GM12878 (cell line): ENCODE measurements around the gene ILF2. TPM values are rescaled to one million over a fixed set of nuclear protein-coding genes. Genes with fewer than 3 reads are reported as not detected.

Experiments
- ATAC-seq: fragments of 200-7000 bp; cut with Tn5 transposase; 3 replicates; pipeline ENCODE4 v1.9.1; 2020; ENCODE audit warnings: mild to moderate bottlenecking, moderate library complexity
- BruUV-seq: library from RNA; stranded (reverse); fragments of 400-500 nt; replicated peaks from 2 replicates; lab custom pipeline; 2021; lab: Mats Ljungman, UMichigan
- CTCF ChIA-PET: fragments of 300-600 bp; sonication (Branson Sonifier 250); formaldehyde crosslinking; extraction: SDS; loops from one replicate; lab custom pipeline; 2021; ENCODE audit warnings: inconsistent platforms; lab: Yijun Ruan, JAX
- POLR2A ChIA-PET: fragments of 350-600 bp; formaldehyde crosslinking; extraction: SDS; loops from one replicate; lab custom pipeline; 2021; ENCODE audit warnings: inconsistent platforms; lab: Charles Lee
- RAD21 ChIA-PET: fragments of 300-600 bp; sonication (Branson Sonifier 250); formaldehyde crosslinking; loops from one replicate; lab custom pipeline; 2023; ENCODE audit warnings: antibody characterized with exemption; ENCODE audit not compliant: unreplicated experiment; lab: Charles Lee
- SMC1A ChIA-PET: fragments of 300-600 bp; sonication (Branson Sonifier 250); formaldehyde crosslinking; loops from one replicate; lab custom pipeline; 2023; ENCODE audit not compliant: unreplicated experiment, uncharacterized antibody; lab: Charles Lee
- DNase-seq: peaks from one replicate; pipeline ENCODE4 v3.0.0-alpha.2; 2011; ENCODE audit warnings: low read depth, low spot score
- FAIRE-seq: peaks from 3 replicates; lab custom pipeline; 2011; peaks lifted over from hg19 to GRCh38; lab: Jason Lieb, UNC
- H2AFZ ChIP-seq: 2 replicates; pipeline ENCODE4 v1.6.0; 2011; ENCODE audit warnings: low read depth, low read length, control low read depth; ENCODE audit not compliant: control insufficient read depth
- H3K27ac ChIP-seq: 2 replicates; pipeline ENCODE4 v1.5.1; 2011; ENCODE audit warnings: control low read depth; ENCODE audit not compliant: control insufficient read depth, insufficient read depth
- H3K27me3 ChIP-seq, 2 experiments: replicated peaks in 1 of 2; 2 replicates each; pipeline versions ENCODE4 v1.6.0 to v1.6.1; 2011; ENCODE audit warnings: low read length in 1 of 2; ENCODE audit not compliant: control insufficient read depth in 2 of 2, insufficient read depth in 2 of 2
- H3K36me3 ChIP-seq, 2 experiments: 2 replicates each; pipeline ENCODE4 v1.5.1; 2011; ENCODE audit warnings: low read length in 1 of 2; ENCODE audit not compliant: control insufficient read depth in 2 of 2, insufficient read depth in 2 of 2
- H3K4me1 ChIP-seq: 2 replicates; pipeline ENCODE4 v1.6.1; 2011; ENCODE audit warnings: mild to moderate bottlenecking, low read length, moderate library complexity, mixed read lengths; ENCODE audit not compliant: control insufficient read depth, insufficient read depth
- H3K4me2 ChIP-seq: 2 replicates; pipeline ENCODE4 v1.6.0; 2011; ENCODE audit warnings: control low read depth; ENCODE audit not compliant: control insufficient read depth, insufficient read depth
- H3K4me3 ChIP-seq: fragments of 200-600 bp; sonication (generic); 2 replicates; pipeline ENCODE4 v1.5.1; 2016
- H3K79me2 ChIP-seq: 2 replicates; pipeline ENCODE4 v1.6.0; 2011; ENCODE audit warnings: low read length; ENCODE audit not compliant: control insufficient read depth, insufficient read depth
- H3K9ac ChIP-seq: 2 replicates; pipeline ENCODE4 v1.8.0; 2011; ENCODE audit warnings: low read length, control low read depth, mixed read lengths; ENCODE audit not compliant: control insufficient read depth, insufficient read depth
- H3K9me3 ChIP-seq: replicated peaks from 3 replicates; pipeline ENCODE4 v1.5.1; 2011; ENCODE audit warnings: mild to moderate bottlenecking, low read length; ENCODE audit not compliant: control insufficient read depth, insufficient read depth
- H4K20me1 ChIP-seq: 2 replicates; pipeline ENCODE4 v1.6.0; 2011; ENCODE audit not compliant: control insufficient read depth, insufficient read depth
- BRCA1 ChIP-seq: IDR thresholded peaks from 2 replicates; pipeline ENCODE4 v1.6.1; 2011; ENCODE audit warnings: low read depth, low read length, improper control_type of control experiment
- HCFC1 ChIP-seq: fragments of 150-350 bp; IDR thresholded peaks from 2 replicates; pipeline ENCODE4 v1.6.1; 2014; ENCODE audit warnings: low read length
- RELB ChIP-seq: fragments of 450-650 bp; IDR thresholded peaks from 2 replicates; pipeline ENCODE4 v1.6.1; 2017; ENCODE audit warnings: low read depth, mild to moderate bottlenecking, moderate library complexity
- ZNF24 ChIP-seq: fragments of 450-650 bp; IDR thresholded peaks from 2 replicates; pipeline ENCODE4 v1.6.1; 2017; ENCODE audit warnings: antibody characterized with exemption, mild to moderate bottlenecking
- WGBS: methylation state at CpG from one replicate; pipeline ENCODE4 v1.1.6; 2016; ENCODE audit warnings: low lambda C conversion rate; ENCODE audit not compliant: insufficient replicate concordance, insufficient coverage; ENCODE audit errors: missing lambda C conversion rate; 5-methylcytosine and 5-hydroxymethylcytosine counted together
- in situ Hi-C: fragments of 300-500 bp; cut with MboI; formaldehyde crosslinking; loops from 9 replicates; pipeline ENCODE4 v1.14.3; 2018; ENCODE audit warnings: mixed read lengths
- intact Hi-C: fragments of 100-400 bp; cut with micrococcal nuclease; formaldehyde crosslinking; loops from one replicate; pipeline ENCODE4 v1.14.2; 2022; ENCODE audit not compliant: unreplicated experiment
- polyA plus RNA-seq, 11 experiments: library from polyadenylated mRNA; depleted of rRNA in 4 of 11; unstranded in 6 of 11; stranded (reverse) in 5 of 11; fragments of >200 nt; fragmentation: Nextera tagmentation in 4 of 11; fragmentation: Illumina TruSeq in 1 of 11; extraction: Ambion mirVana in 4 of 11; extraction: Trizol in 1 of 11; gene quantifications; 1 replicate in 1 of 11; 2 replicates in 10 of 11; pipeline versions ENCODE4 v1.2.1 to v1.2.3, GENCODE V29; 2011 to 2016; ENCODE audit warnings: inconsistent platforms in 2 of 11, missing spikeins in 2 of 11, low read depth in 1 of 11
- total RNA-seq, 4 experiments: library from RNA; depleted of rRNA in 3 of 4; stranded (reverse); fragments of >200 nt in 3 of 4; fragmentation: Illumina TruSeq in 1 of 4; extraction: Trizol in 1 of 4; gene quantifications; 2 replicates each; pipeline versions ENCODE4 v1.2.1 to v1.2.3, GENCODE V29; 2013 to 2021

The ILF2 gene
- total and polyA plus RNA-seq, 10 of the 15 experiments (the other 5 are each of a cell fraction or from before 2014, with no cell fraction given): 261 to 520 (median 449) TPM

DNA sequence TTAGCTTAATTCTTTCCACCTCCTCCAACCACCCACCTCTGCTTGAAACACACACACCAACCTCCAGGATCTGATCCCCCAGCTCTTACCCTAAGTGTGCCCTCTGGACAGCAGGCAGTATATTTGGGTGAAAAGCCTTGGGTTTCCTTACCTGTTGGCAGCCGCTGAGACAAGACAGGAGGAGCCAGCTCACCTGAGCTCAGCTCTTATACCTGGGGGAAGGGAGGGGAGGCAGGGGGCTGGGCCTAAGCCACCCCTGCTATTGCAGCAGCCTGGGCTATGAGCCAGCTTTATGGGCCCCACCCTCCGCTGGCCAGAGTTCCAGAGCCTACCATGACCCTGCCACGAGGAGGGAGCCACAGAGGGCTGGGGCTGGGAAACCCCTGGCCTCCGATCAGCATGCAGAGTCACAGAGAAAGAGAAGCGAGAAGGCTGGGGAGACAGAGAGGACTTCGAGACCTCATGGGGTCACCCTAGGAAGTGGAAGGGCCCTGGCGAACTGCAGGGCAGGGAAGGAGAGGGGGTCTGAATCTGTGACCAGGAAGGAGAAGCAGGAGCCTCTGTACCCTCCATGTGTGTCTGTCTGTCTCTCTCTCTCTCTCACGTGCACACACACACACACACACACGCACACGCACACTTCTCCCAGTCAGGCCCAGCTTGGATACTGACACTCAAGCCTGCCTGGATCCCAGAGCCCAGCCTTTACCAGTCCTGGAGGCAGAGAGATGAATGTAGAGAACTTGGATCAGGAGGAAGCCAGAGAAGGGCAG is 54.5 kb downstream of the ILF2 start, which contains the start of gene S100A14 (continued):
- no peak for TF ChIP-seq RELB

DNA sequence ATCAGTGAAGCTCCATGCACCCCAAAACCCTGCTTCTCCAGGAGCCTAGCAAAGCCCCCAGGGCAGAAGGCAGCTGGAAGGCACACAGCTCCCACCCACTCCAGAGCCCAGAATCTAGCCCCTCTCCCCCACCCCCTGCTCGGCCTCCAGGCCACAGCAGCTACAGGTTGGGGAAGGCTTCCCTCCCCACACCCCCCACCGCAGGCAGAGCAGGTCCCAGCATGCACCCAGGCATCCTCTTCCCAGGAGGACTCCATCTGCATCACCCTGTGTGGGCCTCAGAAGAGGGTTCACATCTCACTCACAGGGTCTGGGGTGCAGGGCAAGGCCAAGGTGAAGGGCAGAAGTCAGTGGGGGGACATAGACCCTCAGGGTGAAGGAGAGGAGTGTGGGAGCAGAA is 55.4 kb downstream of the ILF2 start:
- TF ChIP-seq BRCA1 (no peak), ZNF24 (no peak), HCFC1 (no peak)
- CTCF ChIA-PET: interaction anchor here (1.1 to 7.8 kb wide), 9 partner anchors 8 to 120 kb away, joined by 3 to 106 read pairs (median 11); partner anchors contain the start of genes S100A1 and S100A13
- no peak for DNase-seq
- intact Hi-C loops: no loop called here
- POLR2A ChIA-PET: interaction anchor here (1.4 kb wide), 1 partner anchor 9 kb away, joined by 4 read pairs; no protein-coding TSS in a partner anchor
- H3K9ac ChIP-seq: no peak overlapping the region
- RAD21 ChIA-PET: interaction anchor here (0.6 to 6.2 kb wide), 6 partner anchors 11 to 105 kb away, joined by 3 to 60 read pairs (median 6); partner anchors contain the start of gene S100A13
- no peak for FAIRE-seq
- WGBS: 45% methylated on average over 2 of the region's 2 CpGs
- no peak overlapping the region for H3K4me2 ChIP-seq
- no peak overlapping the region for H3K4me3 ChIP-seq
- SMC1A ChIA-PET: interaction anchor here (0.8 to 5.0 kb wide), 11 partner anchors 11 to 95 kb away, joined by 3 to 36 read pairs (median 4); partner anchors contain the start of genes CHTOP, S100A1 and S100A13
- peaks cover 14% of the 10 kb centered on the region for H3K4me1 ChIP-seq
- no peaks in the 10 kb centered on the region for H3K79me2 ChIP-seq
- no peaks in the 10 kb centered on the region for H3K27me3 ChIP-seq
- H3K36me3 ChIP-seq: no peaks in the 10 kb centered on the region
- no peak for ATAC-seq
- no peaks in the 10 kb centered on the region for H3K9me3 ChIP-seq
- BruUV-seq: no TSS peak
- H4K20me1 ChIP-seq: no peaks in the 10 kb centered on the region
- in situ Hi-C loops: no loop called here
- no peak overlapping the region for H2AFZ ChIP-seq
- H3K27ac ChIP-seq: no peak overlapping the region
